Adrenal gland (tissue), 12 donors: ENCODE measurements around the gene SNRK. TPM values are rescaled to one million over a fixed set of nuclear protein-coding genes. Genes with fewer than 3 reads are reported as not detected.

Experiments
- DNase-seq, 7 donors: peaks; one replicate each; pipeline ENCODE4 v3.0.0-alpha.2; 2019 to 2020
- H3K27ac ChIP-seq, 5 donors: fragments of 200-600 bp; sonication (generic) in 4 of 5; 1 replicate in 3 of 5; 2 replicates in 2 of 5; pipeline versions ENCODE4 v1.5.1 to v1.8.0; 2016 to 2020; ENCODE audit warnings: mild to moderate bottlenecking in 1 of 5
- H3K27me3 ChIP-seq: fragments of 200-600 bp; 2 replicates; pipeline ENCODE4 v1.8.0; 2021
- H3K36me3 ChIP-seq, 2 donors: fragments of 200-600 bp; replicated peaks in 1 of 2; 1 replicate in 1 of 2; 2 replicates in 1 of 2; pipeline versions ENCODE4 v1.5.1 to v1.8.0; 2018 to 2022
- H3K4me1 ChIP-seq, 2 donors: fragments of 200-600 bp; replicated peaks in 1 of 2; 1 replicate in 1 of 2; 2 replicates in 1 of 2; pipeline versions ENCODE4 v1.5.1 to v1.8.0; 2018 to 2021
- H3K4me3 ChIP-seq, 4 donors: fragments of 200-600 bp; sonication (generic) in 3 of 4; one replicate each; pipeline ENCODE4 v1.5.1; 2016 to 2018
- H3K9me3 ChIP-seq, 3 donors: fragments of 200-600 bp; sonication (generic) in 1 of 3; replicated peaks in 1 of 3; 1 replicate in 2 of 3; 2 replicates in 1 of 3; pipeline versions ENCODE4 v1.5.1 to v1.8.0; 2016 to 2021
- POLR2A ChIP-seq, 2 donors: fragments of 450-650 bp; IDR thresholded peaks; one replicate each; pipeline ENCODE4 v1.6.1; 2017; ENCODE audit warnings: antibody characterized with exemption in 2 of 2, mild to moderate bottlenecking in 2 of 2, moderate library complexity in 1 of 2
- WGBS, 4 donors: extraction: QIAGEN DNeasy Blood & Tissue Kit in 2 of 4; methylation state at CpG; one replicate each; pipeline versions ENCODE4 v1.1.5 to v1.1.7; 2013 to 2017; 5-methylcytosine and 5-hydroxymethylcytosine counted together
- intact Hi-C, 2 donors: fragments of 100-400 bp; cut with DNase I; formaldehyde crosslinking; loops; one replicate each; pipeline versions ENCODE4 v1.14.1 to v1.15.0; 2022 to 2023
- polyA plus RNA-seq, 3 donors: library from polyadenylated mRNA; stranded (reverse); fragments of 200-250 nt in 2 of 3; fragments of 350-450 nt in 1 of 3; fragmentation: Illumina TruSeq in 1 of 3; extraction: RNeasy Lipid Tissue Mini Kit (QIAGEN cat#74804) in 1 of 3; gene quantifications; one replicate each; pipeline ENCODE4 v1.2.3, GENCODE V29; 2013 to 2014
- total RNA-seq, 9 donors: library from RNA; depleted of rRNA in 4 of 9; stranded (reverse); fragments of >200 nt in 4 of 9; fragments of 120-200 nt in 1 of 9; fragmentation: NEBNext Ultra II Directional in 1 of 9; extraction: Animal tissue kit (Norgen Biotek cat#: 25700) in 1 of 9; gene quantifications; one replicate each; pipeline versions ENCODE4 v1.1.0 to v1.2.4, GENCODE V29; 2013 to 2023
- TF ChIP-seq, protein P1 (sequence below), 6 experiments: fragments of 450-650 bp in 4 of 6; fragments of 200-600 bp in 2 of 6; sonication (generic) in 1 of 6; IDR thresholded peaks; 1 replicate in 5 of 6; 2 replicates in 1 of 6; pipeline versions ENCODE4 v1.5.1 to v1.8.0; 2016 to 2021; ENCODE audit warnings: antibody characterized with exemption in 6 of 6, mild to moderate bottlenecking in 2 of 6, moderate library complexity in 1 of 6
- donor health status: healthy with polysubstance abuse.
- donor health status: Bipolar disorder and iron deficiency.
- donor health status: DM: yes; HTN: yes; CAD: no.
- donor health status: DM: no; HTN: no; CAD: no.
- donor health status: DM: no; HTN: no; CAD: no.
- donor health status: DM: yes; HTN: yes; CAD: no.

Gene SNRK
- total and polyA plus RNA-seq, 12 donors: 8.1 to 36.4 (median 23.0) TPM

DNA sequence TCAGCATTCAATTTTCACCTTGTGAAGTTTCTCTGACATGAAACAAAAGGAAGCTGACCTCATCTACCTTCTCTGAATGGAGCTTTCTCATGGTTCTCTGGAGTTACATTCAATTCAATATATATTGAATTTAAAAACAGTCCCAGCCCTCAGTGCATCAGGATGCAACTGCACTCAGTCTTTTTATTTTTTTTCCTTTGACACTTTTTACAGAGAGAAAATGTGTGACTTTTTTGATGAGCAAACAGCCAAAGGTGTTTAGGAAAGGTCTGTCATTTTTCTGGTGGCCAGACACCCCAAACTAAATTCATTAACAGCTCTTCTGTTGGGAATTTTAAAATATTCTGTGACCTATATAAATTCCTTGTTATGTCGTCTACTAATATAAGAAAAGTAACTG is 19.3 kb upstream of the SNRK start:
- Histone ChIP-seq H3K9me3 (no peaks in the 10 kb centered on the region), H3K27me3 (no peaks in the 10 kb centered on the region), H3K4me3 (no peak overlapping the region), H3K4me1 (no peaks in the 10 kb centered on the region), H3K27ac (no peak overlapping the region), H3K36me3 (no peaks in the 10 kb centered on the region)
- intact Hi-C loops: no loop called here
- no peak for DNase-seq
- TF ChIP-seq, protein P1, sequence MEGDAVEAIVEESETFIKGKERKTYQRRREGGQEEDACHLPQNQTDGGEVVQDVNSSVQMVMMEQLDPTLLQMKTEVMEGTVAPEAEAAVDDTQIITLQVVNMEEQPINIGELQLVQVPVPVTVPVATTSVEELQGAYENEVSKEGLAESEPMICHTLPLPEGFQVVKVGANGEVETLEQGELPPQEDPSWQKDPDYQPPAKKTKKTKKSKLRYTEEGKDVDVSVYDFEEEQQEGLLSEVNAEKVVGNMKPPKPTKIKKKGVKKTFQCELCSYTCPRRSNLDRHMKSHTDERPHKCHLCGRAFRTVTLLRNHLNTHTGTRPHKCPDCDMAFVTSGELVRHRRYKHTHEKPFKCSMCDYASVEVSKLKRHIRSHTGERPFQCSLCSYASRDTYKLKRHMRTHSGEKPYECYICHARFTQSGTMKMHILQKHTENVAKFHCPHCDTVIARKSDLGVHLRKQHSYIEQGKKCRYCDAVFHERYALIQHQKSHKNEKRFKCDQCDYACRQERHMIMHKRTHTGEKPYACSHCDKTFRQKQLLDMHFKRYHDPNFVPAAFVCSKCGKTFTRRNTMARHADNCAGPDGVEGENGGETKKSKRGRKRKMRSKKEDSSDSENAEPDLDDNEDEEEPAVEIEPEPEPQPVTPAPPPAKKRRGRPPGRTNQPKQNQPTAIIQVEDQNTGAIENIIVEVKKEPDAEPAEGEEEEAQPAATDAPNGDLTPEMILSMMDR (IDR thresholded peaks at IDR 0.05): no peak
- no peak for TF ChIP-seq POLR2A (IDR thresholded peaks at IDR 0.05)
- WGBS, 4 donors: 81 to 82% (median 81%) methylated on average over 1 of the region's 1 CpG

DNA sequence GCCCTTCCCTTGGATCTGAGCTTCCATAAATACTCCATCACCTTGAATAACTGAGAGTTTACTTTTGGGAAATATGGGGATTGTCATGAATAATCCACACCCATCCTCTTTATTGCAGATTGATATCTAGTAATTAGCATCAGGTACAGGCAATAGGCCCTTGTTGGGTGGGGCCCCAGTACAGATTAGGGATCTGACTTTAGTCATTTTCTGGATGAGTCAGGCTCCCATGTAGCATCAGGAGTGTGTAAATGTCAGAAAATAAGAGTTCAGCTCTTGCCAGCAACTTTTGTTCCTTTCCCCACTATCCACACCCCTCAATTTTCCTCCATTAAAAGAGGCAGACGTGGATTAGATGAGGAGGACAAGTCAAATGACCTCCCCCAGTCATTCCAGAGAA is 17.7 kb upstream of the SNRK start:
- 90 to 100% (median 95%) methylated on average over 1 of the region's 1 CpG for WGBS, 4 donors
- no peak for DNase-seq
- H3K4me3 ChIP-seq: no peak overlapping the region
- TF ChIP-seq, protein P1 (IDR thresholded peaks at IDR 0.05): no peak
- no peak for TF ChIP-seq POLR2A (IDR thresholded peaks at IDR 0.05)
- intact Hi-C loops: no loop called here
- no peaks in the 10 kb centered on the region for H3K4me1 ChIP-seq
- H3K9me3 ChIP-seq: no peaks in the 10 kb centered on the region
- no peak overlapping the region for H3K27ac ChIP-seq
- no peaks in the 10 kb centered on the region for H3K27me3 ChIP-seq
- no peaks in the 10 kb centered on the region for H3K36me3 ChIP-seq

DNA sequence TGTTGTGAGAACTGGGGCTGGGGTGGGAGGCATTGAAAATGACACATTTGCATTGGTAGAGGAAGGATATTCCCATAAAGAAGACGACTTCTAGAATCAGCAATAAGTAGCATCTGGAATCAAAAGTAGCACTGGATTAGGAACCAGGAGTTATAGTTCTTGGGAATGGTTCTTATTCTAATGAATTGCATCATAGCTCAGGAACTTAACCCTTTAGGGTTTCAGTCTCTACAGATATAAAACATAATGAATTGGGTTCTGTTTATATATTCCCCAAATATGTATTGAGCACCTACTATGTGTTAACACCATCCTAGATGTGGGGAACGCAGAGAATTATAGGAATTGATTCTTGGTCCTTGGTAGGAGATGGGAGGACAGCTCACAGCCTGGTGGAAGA is 16.3 kb upstream of the SNRK start:
- Histone ChIP-seq H3K9me3 (no peaks in the 10 kb centered on the region), H3K36me3 (no peaks in the 10 kb centered on the region), H3K4me1 (no peaks in the 10 kb centered on the region), H3K4me3 (no peak overlapping the region), H3K27ac (no peak overlapping the region), H3K27me3 (no peaks in the 10 kb centered on the region)
- WGBS, 4 donors: 79 to 88% (median 84%) methylated on average over 2 of the region's 2 CpGs
- intact Hi-C loops: no loop called here
- DNase-seq: no peak
- TF ChIP-seq, protein P1 (IDR thresholded peaks at IDR 0.05): no peak
- no peak for TF ChIP-seq POLR2A (IDR thresholded peaks at IDR 0.05)

DNA sequence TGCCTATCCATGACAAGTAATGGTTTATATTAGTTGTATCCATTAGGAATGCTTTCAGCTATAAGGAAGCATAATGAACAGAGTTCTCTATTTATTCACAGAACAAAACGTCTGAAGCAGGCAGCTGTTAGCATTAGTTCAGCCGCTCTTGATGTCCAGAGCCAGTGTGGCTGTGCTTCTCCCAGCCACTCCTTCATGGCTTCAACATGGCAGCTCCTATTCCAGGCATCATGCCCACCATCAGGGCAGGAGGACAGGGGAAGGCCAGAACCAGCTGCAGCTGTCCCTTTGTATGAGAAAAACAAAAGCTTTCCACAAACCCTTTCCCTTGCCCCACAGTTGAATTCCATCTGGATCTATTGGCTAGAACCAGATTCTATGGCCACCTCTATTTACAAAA is 12.9 kb upstream of the SNRK start:
- no peaks in the 10 kb centered on the region for H3K36me3 ChIP-seq
- no peaks in the 10 kb centered on the region for H3K9me3 ChIP-seq
- TF ChIP-seq, protein P1 (IDR thresholded peaks at IDR 0.05): no peak
- no peak for TF ChIP-seq POLR2A (IDR thresholded peaks at IDR 0.05)
- no peaks in the 10 kb centered on the region for H3K27me3 ChIP-seq
- intact Hi-C loops: no loop called here
- H3K4me3 ChIP-seq: no peak overlapping the region
- WGBS, 4 donors: 76 to 81% (median 79%) methylated on average over 2 of the region's 2 CpGs
- H3K27ac ChIP-seq: no peak overlapping the region
- no peak for DNase-seq
- H3K4me1 ChIP-seq: no peaks in the 10 kb centered on the region
